AG10803 (cell line): Measurements from ENCODE around the gene TBCD.

Source experiments
- DNase-seq: peaks from one replicate; pipeline ENCODE4 v3.0.0; 2010; ENCODE audit warnings: low read depth
- H3K4me3 ChIP-seq: 2 replicates; pipeline ENCODE4 v1.5.1; 2011; ENCODE audit warnings: mild to moderate bottlenecking, low read length, control low read depth
- CTCF ChIP-seq: conservative IDR thresholded peaks from 2 replicates; pipeline ENCODE4 v1.5.1; 2011; ENCODE audit warnings: mild to moderate bottlenecking, low read length, control low read depth, inconsistent platforms

The TBCD gene

DNA sequence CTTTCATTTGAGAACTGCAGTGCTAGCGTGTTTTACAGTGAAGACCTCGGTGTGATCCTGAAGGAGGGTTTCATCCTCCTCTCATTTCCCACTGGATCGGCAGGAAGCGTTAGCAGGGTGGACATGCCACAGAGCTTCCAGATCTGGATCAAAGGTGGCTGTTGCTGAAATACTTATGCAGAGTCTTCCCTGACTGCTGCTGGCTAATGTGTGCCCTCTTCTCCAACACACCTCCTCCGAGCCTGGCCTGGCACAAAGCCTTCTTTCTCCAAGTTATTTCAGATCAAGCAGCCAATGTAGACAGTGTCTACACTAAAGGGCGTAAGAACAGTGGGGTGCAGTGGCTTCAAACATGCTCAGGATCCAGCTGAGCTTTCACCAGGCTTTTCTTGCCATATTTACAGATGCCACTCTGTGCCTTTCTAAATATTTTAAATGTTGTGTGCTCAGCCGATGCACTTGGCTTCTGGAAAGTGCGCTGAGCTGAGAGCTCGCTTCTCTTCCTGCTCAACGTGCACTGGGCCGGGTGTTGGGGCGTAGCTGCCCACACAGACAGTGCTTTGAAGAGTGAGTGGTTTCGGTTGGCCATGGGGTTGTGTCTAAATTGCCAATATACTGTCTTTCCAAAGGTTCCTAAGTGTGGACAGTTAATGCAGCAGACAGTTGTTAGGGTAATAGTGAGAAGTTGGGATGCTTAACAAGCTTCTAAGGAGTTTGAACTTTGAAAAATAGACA, 85.9 kb downstream of the TBCD start:
- no peak for TF ChIP-seq CTCF
- H3K4me3 ChIP-seq, result no peak overlapping the region
- DNase-seq, result no peak

DNA sequence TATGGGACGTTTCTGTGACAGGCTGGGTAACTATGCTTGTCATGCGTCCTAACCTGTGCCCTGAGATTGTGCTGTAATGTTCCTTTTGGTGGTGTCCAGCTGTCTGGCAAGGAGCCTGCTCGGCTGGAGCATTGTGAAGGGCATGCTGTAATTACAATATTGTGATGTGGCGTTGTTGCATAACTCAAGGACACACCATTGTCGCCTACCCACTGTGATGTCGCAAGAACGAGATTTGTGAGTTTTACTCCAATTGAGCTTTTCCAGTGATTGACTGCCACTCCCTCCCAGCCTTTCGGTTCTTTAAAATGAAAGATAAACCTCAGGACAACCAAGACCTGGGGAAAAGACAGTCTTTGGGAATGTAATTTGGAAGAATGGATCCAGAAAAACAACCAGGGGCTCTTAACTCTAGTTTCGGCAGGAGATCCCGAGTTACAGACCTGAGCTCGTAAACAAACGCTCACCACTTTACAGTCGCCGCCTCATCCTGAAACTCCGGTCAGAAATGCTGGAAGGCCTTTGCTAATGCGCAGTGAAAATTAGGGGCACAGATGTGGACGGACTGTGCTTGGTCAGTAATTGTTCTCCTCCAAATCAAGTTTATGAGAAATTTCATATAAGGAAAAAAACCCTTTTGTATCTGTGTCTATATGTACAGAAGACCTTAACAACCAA, 86.7 kb downstream of the TBCD start:
- peak; percentile 56 for DNase-seq
- no peak overlapping the region for H3K4me3 ChIP-seq
- TF ChIP-seq CTCF, result no peak

DNA sequence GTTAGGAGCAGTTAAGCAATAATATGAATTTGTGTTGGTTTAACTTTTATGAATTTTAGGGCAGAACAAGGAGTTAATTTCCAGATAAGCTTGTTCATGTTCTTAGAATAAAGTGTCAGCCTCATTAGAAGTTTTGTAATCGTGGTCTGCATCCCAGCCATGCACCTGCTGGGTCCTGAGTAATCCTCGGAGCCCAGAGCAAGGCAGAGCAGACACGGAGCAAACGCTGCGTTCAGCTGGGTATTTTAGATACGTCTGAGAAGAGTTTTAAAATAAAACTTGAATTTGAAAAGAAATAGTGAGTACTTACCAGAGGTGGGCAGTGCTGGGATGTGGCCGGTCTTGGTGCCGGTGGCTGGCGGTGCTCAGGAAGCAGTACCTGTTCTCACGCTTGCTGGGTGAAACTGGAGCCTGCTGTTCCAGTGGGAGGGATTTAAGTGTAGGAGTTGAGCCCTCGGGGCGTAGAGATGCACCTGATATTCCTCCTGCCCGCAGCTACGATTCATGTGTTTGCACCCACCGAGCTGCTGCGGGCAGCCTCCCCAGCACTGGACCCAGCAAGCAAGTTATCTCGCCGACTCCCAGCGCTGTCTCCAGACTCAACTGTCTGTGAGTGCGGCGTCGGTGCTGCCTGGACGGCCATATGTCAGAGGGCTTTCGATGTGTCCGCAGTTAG, 87.9 kb downstream of the TBCD start, which contains the start of gene ZNF750:
ZNF750 (minus strand) TSS at position 406 of the 676 bp plus-strand sequence. CDS start 7,568 bp downstream, outside the sequence.
- TF ChIP-seq CTCF, result no peak
- no peak within 1 kb of the TSS for H3K4me3 ChIP-seq
- no peak for DNase-seq

DNA sequence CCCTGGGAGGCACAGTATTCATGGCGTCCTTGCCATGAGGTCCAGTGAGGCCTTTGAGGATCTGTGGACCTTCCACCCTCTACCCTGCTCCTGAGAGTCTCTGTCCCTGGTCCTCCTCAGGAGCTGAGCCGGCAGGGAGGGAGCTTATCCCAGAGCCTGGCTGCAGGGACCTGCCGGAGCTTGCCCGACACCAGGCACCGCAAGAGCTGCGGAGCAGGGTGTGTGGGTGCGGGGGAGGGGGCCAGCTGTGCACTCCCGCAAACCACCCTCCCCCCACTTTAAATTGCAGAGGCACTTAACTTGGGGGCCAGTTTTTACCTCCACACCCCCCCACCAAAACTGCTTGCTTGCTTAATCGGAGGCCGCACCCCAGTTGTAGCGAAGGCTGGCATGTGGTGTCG, 88.6 kb downstream of the TBCD start:
- DNase-seq, result no peak
- H3K4me3 ChIP-seq, result no peak overlapping the region
- no peak for TF ChIP-seq CTCF

- DNase-seq, result no peak
These were observed 90.2 kb downstream of the TBCD start for GRCh38 chr17:82841921-82842596.

More at GRCh38 chr17:82841921-82842596, 90.2 kb downstream of the TBCD start:
- TF ChIP-seq CTCF, result no peak
- no peak overlapping the region for H3K4me3 ChIP-seq
